ENCODE measurements around the gene DTYMK.

The DTYMK gene

DNA sequence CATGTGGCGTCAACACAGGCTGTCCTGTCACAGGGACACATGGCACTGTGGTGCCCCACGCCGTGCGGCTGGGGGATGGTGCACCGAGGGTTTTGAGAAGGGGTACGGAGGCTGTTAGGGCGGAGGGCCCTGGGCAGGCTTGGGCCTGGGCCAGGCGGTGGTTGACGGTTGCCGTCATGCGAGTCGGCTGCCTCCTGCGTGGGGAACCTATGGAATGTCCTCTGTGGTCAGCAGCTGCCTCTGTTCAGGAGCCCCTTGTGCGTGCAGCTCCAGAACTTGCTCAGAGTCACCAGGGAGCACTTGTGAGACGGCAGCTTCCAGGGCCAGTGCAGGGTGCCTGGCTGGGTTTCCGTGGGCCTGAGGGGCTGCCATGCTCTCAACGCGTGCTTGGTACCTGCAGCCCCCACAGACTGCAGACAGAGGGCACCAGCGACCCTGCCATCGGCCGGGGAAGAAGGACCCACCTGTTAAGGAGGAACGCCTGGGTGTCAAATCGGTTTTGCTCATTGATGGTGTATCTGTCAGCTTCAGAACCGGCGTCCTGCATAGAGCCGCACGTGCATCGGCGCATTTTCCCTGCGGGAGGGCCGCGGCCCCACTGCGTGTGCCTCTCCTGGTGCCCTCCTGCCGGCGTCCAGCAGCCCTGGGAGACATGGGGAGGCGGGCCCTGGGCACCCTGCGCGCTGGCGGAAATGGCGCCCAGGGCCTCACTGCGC lies 37.8 kb upstream of the DTYMK start:
- DNase-seq (ENCODE audit: insufficient read length, low spot score) (no peak), FAIRE-seq (no peak)
- no peak for TF ChIP-seq POLR2A (IDR thresholded peaks at IDR 0.05; ENCODE audit: low read depth, low read length)

DNA sequence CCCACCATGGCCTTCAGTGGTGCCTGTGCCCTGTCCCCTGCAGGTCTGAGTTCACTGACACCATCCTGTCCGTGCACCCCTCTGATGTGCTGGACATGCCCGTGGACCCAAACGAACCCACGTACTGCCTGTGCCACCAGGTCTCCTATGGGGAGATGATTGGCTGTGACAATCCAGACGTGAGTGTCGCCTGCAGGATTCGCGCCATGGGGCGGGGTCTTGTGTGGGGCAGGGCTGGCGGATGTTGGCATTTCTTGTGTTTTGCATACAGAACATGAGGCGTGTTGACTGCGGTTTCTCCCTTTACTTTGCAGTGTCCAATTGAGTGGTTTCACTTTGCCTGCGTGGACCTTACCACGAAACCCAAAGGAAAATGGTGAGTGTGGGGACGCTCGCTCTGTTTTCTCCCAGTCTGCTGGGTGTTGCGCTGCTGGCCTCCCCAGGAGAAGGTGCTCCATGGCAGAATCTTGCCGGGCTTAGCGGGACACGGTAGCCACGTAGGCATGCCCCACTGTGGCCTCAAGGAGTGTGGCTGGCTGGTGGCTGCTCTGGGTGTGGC lies 36.4 kb upstream of the DTYMK start:
- TF ChIP-seq POLR2A (IDR thresholded peaks at IDR 0.05; ENCODE audit: low read depth, low read length), result no peak
- FAIRE-seq, result no peak
- no peak for DNase-seq (ENCODE audit: insufficient read length, low spot score)

GRCh38 chr2:241721852-241722251 lies 35.2 kb upstream of the DTYMK start:
- FAIRE-seq (no peak), DNase-seq (ENCODE audit: insufficient read length, low spot score) (no peak)
- TF ChIP-seq POLR2A (IDR thresholded peaks at IDR 0.05; ENCODE audit: low read depth, low read length), result no peak

- DNase-seq (ENCODE audit: insufficient read length, low spot score) (no peak), FAIRE-seq (no peak)
- TF ChIP-seq POLR2A (IDR thresholded peaks at IDR 0.05; ENCODE audit: low read depth, low read length), result no peak
These were observed 33.9 kb upstream of the DTYMK start for GRCh38 chr2:241720560-241720959.

GRCh38 chr2:241720099-241720498 lies 33.5 kb upstream of the DTYMK start:
- FAIRE-seq (no peak), DNase-seq (ENCODE audit: insufficient read length, low spot score) (no peak)
- no peak for TF ChIP-seq POLR2A (IDR thresholded peaks at IDR 0.05; ENCODE audit: low read depth, low read length)

GRCh38 chr2:241719093-241719492 lies 32.5 kb upstream of the DTYMK start:
- no peak for DNase-seq (ENCODE audit: insufficient read length, low spot score)
- no peak for TF ChIP-seq POLR2A (IDR thresholded peaks at IDR 0.05; ENCODE audit: low read depth, low read length)
- no peak for FAIRE-seq

- no peak for TF ChIP-seq POLR2A (IDR thresholded peaks at IDR 0.05; ENCODE audit: low read depth, low read length)
- DNase-seq (ENCODE audit: insufficient read length, low spot score) (no peak), FAIRE-seq (no peak)
These were observed 22.3 kb upstream of the DTYMK start for GRCh38 chr2:241708879-241709278.

- DNase-seq (ENCODE audit: insufficient read length, low spot score) (no peak), FAIRE-seq (no peak)
- no peak for TF ChIP-seq POLR2A (IDR thresholded peaks at IDR 0.05; ENCODE audit: low read depth, low read length)
These were observed 19.9 kb upstream of the DTYMK start for GRCh38 chr2:241706537-241706936.

- FAIRE-seq, result no peak
- TF ChIP-seq POLR2A (IDR thresholded peaks at IDR 0.05; ENCODE audit: low read depth, low read length), result no peak
- DNase-seq (ENCODE audit: insufficient read length, low spot score), result peak; percentile 28
These were observed 16.5 kb upstream of the DTYMK start for GRCh38 chr2:241703032-241703604.

DNA sequence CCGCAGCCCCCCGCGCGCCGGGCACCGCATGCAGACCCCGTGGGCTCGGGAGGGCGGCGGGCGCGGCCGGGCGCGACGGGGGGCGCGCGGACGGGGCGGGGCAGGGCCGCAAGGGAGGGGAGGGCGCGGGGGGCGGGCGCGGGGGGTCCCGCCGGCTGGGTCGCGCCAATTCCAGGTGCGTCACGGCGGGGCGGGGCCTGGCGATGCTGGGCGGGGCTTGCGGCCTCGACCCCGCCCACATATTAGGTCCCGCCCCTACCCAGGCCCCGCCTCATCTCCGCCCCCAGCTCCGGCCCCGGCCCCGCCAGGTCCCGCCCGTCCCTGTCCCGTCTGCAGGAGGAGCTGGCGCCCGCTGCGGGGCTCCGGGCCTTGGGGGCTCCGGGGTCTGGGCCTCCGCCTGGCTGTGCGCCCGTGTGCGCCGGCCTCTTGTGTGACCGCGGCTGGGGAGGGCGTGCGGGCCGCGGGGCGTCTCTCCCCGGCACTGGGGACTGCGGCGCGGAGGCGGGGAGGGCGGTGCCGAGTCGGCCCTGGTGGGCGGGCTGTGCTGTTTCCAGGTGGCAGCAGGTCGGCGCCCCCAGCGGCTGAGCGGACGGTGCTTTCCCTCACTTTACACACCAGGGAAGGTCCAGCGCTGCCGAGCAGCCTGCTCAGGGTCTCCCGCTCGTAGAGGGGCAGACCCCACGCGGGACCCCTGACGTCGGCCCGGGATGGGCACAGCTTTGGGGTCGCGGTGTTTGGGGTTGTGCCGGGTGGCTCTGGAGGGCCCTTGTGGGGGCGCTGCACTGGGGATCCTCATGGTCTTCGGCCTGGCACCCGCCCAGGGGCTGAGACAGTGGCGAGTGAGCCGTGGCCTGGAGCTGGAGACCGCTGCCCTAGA lies 15.8 kb upstream of the DTYMK start:
- no peak for FAIRE-seq
- peak; percentile 92 for DNase-seq (ENCODE audit: insufficient read length, low spot score)
- TF ChIP-seq POLR2A (IDR thresholded peaks at IDR 0.05; ENCODE audit: low read depth, low read length), result 0 out of 2 replicates have a peak, but pooled peaks have one; percentile 8

- peak; percentile 68; the same call in 1 of the 2 replicates for TF ChIP-seq POLR2A (IDR thresholded peaks at IDR 0.05; ENCODE audit: low read depth, low read length)
- peak; percentile 86 for DNase-seq (ENCODE audit: insufficient read length, low spot score)
- FAIRE-seq, result no peak
These were observed 15.0 kb upstream of the DTYMK start, which contains the start of gene ING5 for GRCh38 chr2:241701399-241702154. TSS of gene ING5 (plus strand) at chr2:241702039. CDS start at chr2:241702066, 27 bp downstream.

DNA sequence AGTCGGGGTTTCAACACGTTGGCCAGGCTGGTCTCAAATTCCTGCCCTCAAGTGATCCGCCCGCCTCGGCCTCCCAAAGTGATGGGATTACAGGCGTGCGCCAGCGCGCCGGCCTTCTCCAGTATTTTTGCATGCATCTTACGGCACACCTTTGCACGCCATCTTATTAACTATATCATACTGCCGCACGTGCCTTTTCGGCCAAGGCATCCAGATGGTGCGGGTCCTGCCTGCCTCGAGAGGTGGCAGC lies 14.5 kb upstream of the DTYMK start:
- FAIRE-seq (no peak), DNase-seq (ENCODE audit: insufficient read length, low spot score) (no peak)
- TF ChIP-seq POLR2A (IDR thresholded peaks at IDR 0.05; ENCODE audit: low read depth, low read length), result no peak

GRCh38 chr2:241695651-241696050 lies 9.0 kb upstream of the DTYMK start:
- FAIRE-seq (no peak), DNase-seq (ENCODE audit: insufficient read length, low spot score) (no peak)
- TF ChIP-seq POLR2A (IDR thresholded peaks at IDR 0.05; ENCODE audit: low read depth, low read length), result no peak

GRCh38 chr2:241692448-241692847 lies 5.8 kb upstream of the DTYMK start:
- TF ChIP-seq POLR2A (IDR thresholded peaks at IDR 0.05; ENCODE audit: low read depth, low read length), result no peak
- DNase-seq (ENCODE audit: insufficient read length, low spot score), result no peak
- FAIRE-seq, result no peak
